Measurements from ENCODE around the gene CAPN11.

The CAPN11 gene

GRCh38 chr6:44217332-44218143 is 58.9 kb downstream of the CAPN11 start:
- DNase-seq, result peak; percentile 44

GRCh38 chr6:44219053-44219814 is 60.6 kb downstream of the CAPN11 start:
- DNase-seq, result peak; percentile 96

GRCh38 chr6:44219815-44220784 is 61.5 kb downstream of the CAPN11 start:
- no peak for DNase-seq

- DNase-seq, result no peak
Measured at GRCh38 chr6:44220913-44221290, 62.3 kb downstream of the CAPN11 start.

- DNase-seq, result peak; percentile 90
Measured at GRCh38 chr6:44221291-44221960, 62.8 kb downstream of the CAPN11 start.

- no peak for DNase-seq
Measured at GRCh38 chr6:44221961-44222335, 63.3 kb downstream of the CAPN11 start.

- DNase-seq, result peak; percentile 71
Measured at GRCh38 chr6:44222486-44223318, 64.1 kb downstream of the CAPN11 start.

GRCh38 chr6:44223319-44224028 is 64.9 kb downstream of the CAPN11 start, which contains the start of gene SLC29A1:
SLC29A1 (plus strand) TSS chr6:44223595; CDS start chr6:44227314, 3,719 bp downstream.
- DNase-seq, result peak; percentile 90

- DNase-seq, result peak; percentile 65
Measured at GRCh38 chr6:44224029-44224964, 65.7 kb downstream of the CAPN11 start.

- no peak for DNase-seq
Measured at GRCh38 chr6:44224965-44225305, 66.3 kb downstream of the CAPN11 start.

GRCh38 chr6:44225579-44226325 is 67.1 kb downstream of the CAPN11 start:
- no peak for DNase-seq

- DNase-seq, result no peak
Measured at GRCh38 chr6:44226368-44227147, 67.9 kb downstream of the CAPN11 start.

GRCh38 chr6:44227148-44227793 is 68.7 kb downstream of the CAPN11 start:
- no peak for DNase-seq

- no peak for DNase-seq
Measured at GRCh38 chr6:44228031-44228430, 69.4 kb downstream of the CAPN11 start.

- no peak for DNase-seq
Measured at GRCh38 chr6:44228433-44228832, 69.8 kb downstream of the CAPN11 start.

- DNase-seq, result no peak
Measured at GRCh38 chr6:44228836-44229235, 70.2 kb downstream of the CAPN11 start.

GRCh38 chr6:44229376-44230033 is 70.9 kb downstream of the CAPN11 start:
- no peak for DNase-seq
